Stimulated activated CD4-positive, alpha-beta T cell treated with anti-CD3 and anti-CD28 coated beads, Interleukin-1b, Interleukin-23, amount 100 ng/mL, for 24 hours (primary cell): ENCODE measurements around the gene EEFSEC.

ENCODE experiments used
- DNase-seq, 4 experiments: peaks; one replicate each; pipeline ENCODE4 v3.0.0-alpha.2; 2020; ENCODE audit warnings: low read depth in 4 of 4, low spot score in 1 of 4

The EEFSEC gene

GRCh38 chr3:128364808-128365360 lies 211.6 kb downstream of the EEFSEC start:
- DNase-seq: no peak

DNA sequence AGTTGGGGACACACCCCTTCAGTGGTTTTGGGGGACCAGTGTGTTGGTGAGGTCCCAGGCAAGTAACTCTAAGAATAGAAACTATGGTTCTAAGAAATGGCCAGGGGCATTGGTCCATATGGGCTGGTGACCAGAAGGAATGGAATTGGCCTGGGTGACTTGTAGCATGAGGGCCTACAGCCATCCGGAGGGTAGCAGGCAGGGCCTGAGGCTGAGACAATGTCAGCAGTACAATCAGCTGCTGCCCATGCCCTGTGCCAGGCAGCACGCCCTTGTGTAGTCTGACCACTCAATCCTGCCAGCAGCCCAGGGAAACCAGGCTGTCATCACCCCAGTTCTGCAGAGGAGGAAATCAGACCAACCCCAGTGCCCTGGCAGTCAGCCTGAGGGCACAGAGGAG lies 212.9 kb downstream of the EEFSEC start:
- no peak for DNase-seq

DNA sequence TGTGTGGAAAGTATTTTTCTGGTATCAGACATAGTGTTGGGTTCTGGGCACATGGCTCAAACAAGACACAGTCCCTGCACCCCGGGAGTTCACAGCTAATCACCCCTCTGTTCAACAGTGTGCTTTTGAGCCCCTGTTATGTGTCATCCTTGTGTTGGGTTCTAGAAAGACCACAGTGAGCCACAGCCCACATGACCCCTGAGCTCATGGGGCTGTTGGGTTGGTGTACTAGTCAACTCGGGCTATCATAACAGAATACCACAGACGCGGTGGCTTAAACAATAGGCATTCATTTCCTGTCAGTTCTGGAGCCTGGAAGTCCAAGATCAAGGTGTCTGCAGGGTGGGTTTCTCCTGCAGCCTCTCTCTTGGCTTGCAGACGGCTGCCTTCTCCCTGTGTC lies 213.4 kb downstream of the EEFSEC start:
- DNase-seq: no peak

DNA sequence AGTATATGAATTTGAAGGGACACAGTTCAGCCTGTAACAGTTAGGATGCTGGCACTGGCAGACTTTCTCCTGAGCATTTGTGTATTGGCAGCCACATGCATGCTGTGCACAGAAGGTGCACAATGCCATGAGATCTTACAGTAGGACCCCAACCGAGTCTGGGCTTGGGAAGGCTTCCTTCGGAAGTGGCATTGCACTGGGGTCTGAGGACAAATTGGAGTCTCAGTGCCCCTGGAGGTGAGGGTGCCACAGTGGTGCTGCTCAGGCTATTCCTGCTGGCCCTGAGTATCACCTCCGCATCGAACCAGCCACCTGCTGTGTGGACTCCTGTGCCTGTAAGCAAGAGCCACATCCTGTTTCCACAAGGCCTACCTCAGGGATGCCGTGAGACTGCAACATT lies 213.9 kb downstream of the EEFSEC start:
- no peak for DNase-seq

DNA sequence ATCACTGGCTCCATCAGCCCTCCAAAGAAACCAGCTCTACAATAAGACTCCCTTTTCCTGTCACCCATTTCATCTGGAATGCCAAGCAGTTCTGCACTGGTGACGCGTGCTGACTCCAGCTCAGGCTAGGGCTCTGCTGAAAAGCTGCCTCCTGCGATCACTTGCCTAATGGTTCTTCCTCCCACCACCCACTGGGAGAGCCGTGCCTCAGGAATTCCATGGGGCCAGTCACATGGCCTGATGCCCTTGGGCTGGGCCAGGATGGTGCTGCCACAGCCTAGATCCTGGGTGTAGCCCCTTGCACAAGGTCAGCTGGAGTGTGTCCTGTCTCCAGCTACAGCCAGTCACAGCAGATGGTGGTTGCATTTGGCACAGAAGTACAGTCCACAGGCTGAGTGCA lies 214.5 kb downstream of the EEFSEC start:
- no peak for DNase-seq

GRCh38 chr3:128368626-128369025 lies 215.3 kb downstream of the EEFSEC start:
- DNase-seq: no peak

DNA sequence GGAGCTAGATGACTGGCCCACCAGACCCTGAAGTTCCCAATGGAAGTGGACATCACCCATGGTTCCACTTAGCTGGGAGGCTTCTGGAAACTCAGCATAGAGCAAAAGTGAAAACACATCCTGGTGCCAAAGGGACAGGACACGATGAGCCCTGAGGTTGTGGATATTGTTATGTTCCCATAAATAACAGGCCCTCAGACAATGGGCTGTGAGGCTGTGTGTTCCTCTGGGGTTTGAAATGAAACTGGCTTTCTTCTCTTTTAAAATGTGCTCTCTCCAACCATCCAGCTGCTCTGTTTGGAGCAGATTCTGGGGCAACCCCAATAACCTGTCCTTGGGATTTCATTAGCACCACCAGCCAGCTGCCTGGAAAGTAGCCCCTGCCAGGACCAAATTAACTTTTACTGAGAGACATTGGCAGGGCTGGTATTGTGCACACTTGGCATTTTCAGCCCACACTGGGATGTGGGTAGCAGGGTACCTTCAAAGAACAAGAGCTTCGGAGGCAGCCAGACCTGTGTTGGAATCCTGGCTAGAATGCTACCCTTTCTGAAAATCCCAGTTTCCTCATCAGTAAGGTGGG lies 215.9 kb downstream of the EEFSEC start:
- no peak for DNase-seq

GRCh38 chr3:128369881-128370642 lies 216.8 kb downstream of the EEFSEC start:
- DNase-seq: no peak

- no peak for DNase-seq
These were observed 219.0 kb downstream of the EEFSEC start for GRCh38 chr3:128372281-128372680.

GRCh38 chr3:128372707-128373533 lies 219.6 kb downstream of the EEFSEC start:
- no peak for DNase-seq

- DNase-seq: no peak
These were observed 221.6 kb downstream of the EEFSEC start for GRCh38 chr3:128374746-128375445.

- no peak for DNase-seq
These were observed 223.2 kb downstream of the EEFSEC start for GRCh38 chr3:128376516-128376915.

GRCh38 chr3:128378631-128379347 lies 225.5 kb downstream of the EEFSEC start:
- DNase-seq: no peak

GRCh38 chr3:128379367-128380160 lies 226.3 kb downstream of the EEFSEC start:
- DNase-seq: no peak

DNA sequence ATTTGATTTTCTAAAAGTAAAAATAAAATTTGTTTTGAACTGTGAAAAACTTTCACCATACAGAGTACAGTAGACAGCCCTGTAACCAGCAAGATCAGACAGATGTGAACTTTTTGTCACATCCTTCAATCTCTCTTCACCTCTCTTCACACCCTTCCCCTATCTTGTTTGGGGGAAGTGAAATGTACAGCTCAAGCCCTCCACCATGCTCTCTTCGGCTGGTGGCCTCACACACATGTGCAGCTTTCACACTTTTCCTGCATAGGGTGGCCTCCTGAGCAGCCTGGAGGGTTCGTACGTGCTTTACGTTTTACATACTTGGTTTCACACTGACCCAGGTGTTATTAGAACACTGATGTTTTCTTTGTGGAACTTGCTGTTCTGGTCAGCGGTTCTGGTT lies 227.0 kb downstream of the EEFSEC start:
- no peak for DNase-seq

DNA sequence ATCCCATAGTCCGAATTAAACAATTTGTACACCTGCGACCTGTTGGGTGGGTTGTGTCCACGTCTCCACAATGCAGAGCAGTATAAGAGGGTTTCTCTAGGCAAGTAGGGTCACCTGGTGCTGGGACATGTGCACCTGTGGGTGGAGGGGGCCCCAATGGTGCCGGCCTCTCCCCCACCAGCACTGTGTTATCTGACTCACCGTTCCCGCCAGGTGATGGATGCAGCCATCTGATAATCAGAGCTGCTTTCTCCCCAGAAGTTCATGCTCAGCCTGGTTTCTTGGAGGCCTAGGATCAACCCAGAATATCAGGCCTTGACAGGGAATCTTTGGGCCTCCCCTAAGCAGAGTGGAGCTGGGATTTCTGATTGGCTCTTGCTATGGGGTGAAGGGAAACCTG lies 227.4 kb downstream of the EEFSEC start:
- no peak for DNase-seq

DNA sequence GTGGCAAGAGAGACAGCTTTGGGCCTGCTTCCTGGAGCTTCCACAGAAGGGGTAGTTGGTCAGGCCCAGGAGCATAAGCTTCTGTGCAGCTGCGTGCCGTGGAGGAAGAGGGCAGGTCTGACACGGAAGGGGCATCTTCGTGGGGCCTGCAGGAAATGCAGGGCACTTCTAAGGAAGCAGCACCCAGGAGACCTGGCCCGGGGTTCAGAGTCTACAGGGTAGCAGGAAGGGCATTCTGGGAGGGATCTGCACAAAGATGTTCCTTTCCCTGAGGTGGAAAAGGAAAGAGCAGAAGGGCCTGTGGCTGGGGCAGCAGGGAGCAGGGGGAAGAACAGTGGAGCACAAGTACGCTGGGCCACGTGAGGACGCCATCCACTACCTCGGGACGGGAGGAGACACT lies 228.3 kb downstream of the EEFSEC start:
- DNase-seq: no peak

GRCh38 chr3:128382221-128382807 lies 229.0 kb downstream of the EEFSEC start:
- no peak for DNase-seq
